OCI-LY1 (cell line): ENCODE measurements around the gene PRDM1.

Experiments
- H2AFZ ChIP-seq: fragments of 200-600 bp; sonication (generic), shearing (Covaris generic); 2 replicates; pipeline ENCODE4 v1.6.0; 2014; ENCODE audit warnings: antibody characterized with exemption, mild to moderate bottlenecking, low read length
- H3F3A ChIP-seq: fragments of 200-600 bp; sonication (generic), shearing (Covaris generic); 2 replicates; pipeline ENCODE4 v1.6.0; 2014; ENCODE audit warnings: mild to moderate bottlenecking, antibody characterized with exemption, low read length, moderate library complexity; ENCODE audit not compliant: insufficient read depth
- H3K27ac ChIP-seq: fragments of 200-600 bp; sonication (generic); 2 replicates; pipeline ENCODE4 v1.5.1; 2014; ENCODE audit warnings: low read length, mixed run types, mild to moderate bottlenecking, low read depth; ENCODE audit not compliant: poor library complexity, severe bottlenecking
- H3K27me3 ChIP-seq: fragments of 200-600 bp; sonication (generic); 2 replicates; pipeline ENCODE4 v1.6.0; 2014; ENCODE audit warnings: antibody characterized with exemption, mild to moderate bottlenecking, low read length, moderate library complexity; ENCODE audit not compliant: insufficient read depth
- H3K36me3 ChIP-seq: fragments of 200-600 bp; sonication (generic); 2 replicates; pipeline ENCODE4 v1.6.1; 2014; ENCODE audit warnings: mild to moderate bottlenecking, antibody characterized with exemption, low read length, moderate library complexity, mixed read lengths; ENCODE audit not compliant: insufficient read depth
- H3K4me1 ChIP-seq: fragments of 200-600 bp; sonication (generic); 2 replicates; pipeline ENCODE4 v1.5.1; 2014; ENCODE audit warnings: mild to moderate bottlenecking, low read length, moderate library complexity; ENCODE audit not compliant: insufficient read depth, severe bottlenecking
- H3K4me2 ChIP-seq: fragments of 200-600 bp; sonication (generic), shearing (Covaris generic); 2 replicates; pipeline ENCODE4 v1.6.1; 2014; ENCODE audit warnings: low read length
- H3K4me3 ChIP-seq: fragments of 200-600 bp; sonication (generic); 2 replicates; pipeline ENCODE4 v1.5.1; 2014; ENCODE audit warnings: low read length, low read depth, mild to moderate bottlenecking, mixed read lengths; ENCODE audit not compliant: poor library complexity, severe bottlenecking
- H3K79me2 ChIP-seq: fragments of 200-600 bp; shearing (Covaris generic); 2 replicates; pipeline ENCODE4 v1.6.1; 2016; ENCODE audit warnings: mixed run types, low read length, mixed read lengths; ENCODE audit not compliant: insufficient read depth
- H3K9ac ChIP-seq: fragments of 200-600 bp; sonication (generic), shearing (Covaris generic); 2 replicates; pipeline ENCODE4 v1.6.1; 2014; ENCODE audit warnings: mild to moderate bottlenecking, low read length, mixed read lengths
- H3K9me2 ChIP-seq: fragments of 200-600 bp; sonication (generic), shearing (Covaris generic); 2 replicates; pipeline ENCODE4 v1.6.1; 2014; ENCODE audit warnings: low read depth, mild to moderate bottlenecking, low read length, mixed read lengths
- H3K9me3 ChIP-seq: fragments of 200-600 bp; shearing (Covaris generic); 2 replicates; pipeline ENCODE4 v1.6.1; 2014; ENCODE audit warnings: low read length, mixed read lengths
- H4K20me1 ChIP-seq: fragments of 200-600 bp; sonication (generic), shearing (Covaris generic); 2 replicates; pipeline ENCODE4 v1.6.0; 2016; ENCODE audit warnings: mild to moderate bottlenecking, low read length; ENCODE audit not compliant: insufficient read depth
- CTCF ChIP-seq: fragments of 200-600 bp; sonication (generic), shearing (Covaris generic); IDR thresholded peaks from 2 replicates; pipeline ENCODE4 v1.5.1; 2017; ENCODE audit warnings: mild to moderate bottlenecking, antibody characterized with exemption, low read length, moderate library complexity, mixed read lengths
- EZH2 ChIP-seq: fragments of 200-600 bp; sonication (generic), shearing (Covaris generic); IDR thresholded peaks from 2 replicates; pipeline ENCODE4 v1.8.0; 2017; ENCODE audit warnings: borderline replicate concordance, mixed run types, mild to moderate bottlenecking, antibody characterized with exemption, low read length, moderate library complexity, mixed read lengths

Gene PRDM1

GRCh38 chr6:106056746-106057390 is 29.3 kb upstream of the PRDM1 start:
- no peaks in the 10 kb centered on the region for H3K79me2 ChIP-seq
- no peaks in the 10 kb centered on the region for H3K9me3 ChIP-seq
- no peaks in the 10 kb centered on the region for H3K36me3 ChIP-seq
- no peak overlapping the region for H3K27ac ChIP-seq
- no peak overlapping the region for H3K4me3 ChIP-seq
- H2AFZ ChIP-seq, result no peak overlapping the region
- H3K9me2 ChIP-seq, result no peaks in the 10 kb centered on the region
- TF ChIP-seq CTCF (no peak), EZH2 (no peak)
- H3F3A ChIP-seq, result no peaks in the 10 kb centered on the region
- H3K9ac ChIP-seq, result no peak overlapping the region
- H3K4me1 ChIP-seq, result no peaks in the 10 kb centered on the region
- no peaks in the 10 kb centered on the region for H4K20me1 ChIP-seq
- H3K27me3 ChIP-seq, result no peaks in the 10 kb centered on the region
- H3K4me2 ChIP-seq, result no peak overlapping the region

- no peaks in the 10 kb centered on the region for H3K36me3 ChIP-seq
- no peaks in the 10 kb centered on the region for H4K20me1 ChIP-seq
- H3K9me2 ChIP-seq, result no peaks in the 10 kb centered on the region
- H3K9ac ChIP-seq, result no peak overlapping the region
- no peaks in the 10 kb centered on the region for H3K27me3 ChIP-seq
- H3K79me2 ChIP-seq, result no peaks in the 10 kb centered on the region
- no peak for TF ChIP-seq CTCF
- TF ChIP-seq EZH2, result no peak
- no peak overlapping the region for H3K27ac ChIP-seq
- H3K4me1 ChIP-seq, result no peaks in the 10 kb centered on the region
- no peak overlapping the region for H3K4me2 ChIP-seq
- H3K4me3 ChIP-seq, result no peak overlapping the region
- H3K9me3 ChIP-seq, result no peaks in the 10 kb centered on the region
- H2AFZ ChIP-seq, result no peak overlapping the region
- no peaks in the 10 kb centered on the region for H3F3A ChIP-seq
These were observed 26.8 kb upstream of the PRDM1 start for GRCh38 chr6:106059331-106059730.

- Histone ChIP-seq H3F3A (no peaks in the 10 kb centered on the region), H3K9me2 (no peaks in the 10 kb centered on the region), H2AFZ (no peak overlapping the region), H4K20me1 (no peaks in the 10 kb centered on the region), H3K79me2 (no peaks in the 10 kb centered on the region), H3K4me1 (no peaks in the 10 kb centered on the region), H3K36me3 (no peaks in the 10 kb centered on the region), H3K9me3 (no peaks in the 10 kb centered on the region), H3K9ac (no peak overlapping the region), H3K27ac (no peak overlapping the region), H3K4me3 (no peak overlapping the region), H3K27me3 (no peaks in the 10 kb centered on the region), H3K4me2 (no peak overlapping the region)
- TF ChIP-seq EZH2, result no peak
- TF ChIP-seq CTCF, result no peak
These were observed 26.0 kb upstream of the PRDM1 start for GRCh38 chr6:106060167-106060566.
